Measurements from ENCODE around the gene WFDC6. TPM values are rescaled to one million over a fixed set of nuclear protein-coding genes. Genes with fewer than 3 reads are reported as not detected.

The WFDC6 gene
- total and polyA plus RNA-seq, 4 donors: not detected

- Histone ChIP-seq H3K27ac (ENCODE audit: low read depth, low read length) (no peak overlapping the region), H3K4me3 (ENCODE audit: low read depth, low read length) (no peak overlapping the region), H3K9me3 (ENCODE audit: control insufficient read depth, insufficient read depth, low read length) (no peaks in the 10 kb centered on the region), H3K36me3 (ENCODE audit: control insufficient read depth, insufficient read depth, low read length) (peaks cover 2% of the 10 kb centered on the region), H3K27me3 (ENCODE audit: control insufficient read depth, insufficient read depth, low read length) (no peaks in the 10 kb centered on the region), H3K4me1 (ENCODE audit: control insufficient read depth, insufficient read depth, low read length) (no peaks in the 10 kb centered on the region)
- 76% methylated on average over 2 of the region's 4 CpGs for WGBS (ENCODE audit: insufficient coverage)
- DNase-seq (ENCODE audit: low read depth in 4 of 6, low spot score in 6 of 6): no peak
Observed at GRCh38 chr20:45485388-45485787, 53.9 kb downstream of the WFDC6 start.

DNA sequence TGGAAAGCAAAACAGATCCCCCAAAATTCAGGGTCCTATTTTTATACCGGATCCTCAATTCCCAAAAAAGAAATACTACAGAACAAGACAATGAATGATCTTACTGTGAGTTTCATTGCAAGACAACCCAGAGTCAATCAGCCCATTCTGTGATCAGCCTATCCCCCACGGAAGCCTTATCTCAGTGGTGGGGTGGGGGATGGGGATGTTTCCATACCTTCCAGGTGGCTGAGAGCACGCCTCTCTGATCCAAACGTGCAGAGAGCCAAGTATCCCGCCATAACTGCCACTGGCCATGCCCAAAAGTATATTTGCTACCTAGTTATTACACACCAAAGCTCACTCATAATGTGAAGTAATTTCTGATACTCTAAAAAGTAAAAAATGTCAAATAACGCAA lies 54.6 kb downstream of the WFDC6 start:
- Histone ChIP-seq H3K27me3 (ENCODE audit: control insufficient read depth, insufficient read depth, low read length) (no peaks in the 10 kb centered on the region), H3K36me3 (ENCODE audit: control insufficient read depth, insufficient read depth, low read length) (peaks cover 6% of the 10 kb centered on the region), H3K9me3 (ENCODE audit: control insufficient read depth, insufficient read depth, low read length) (no peaks in the 10 kb centered on the region), H3K4me1 (ENCODE audit: control insufficient read depth, insufficient read depth, low read length) (no peaks in the 10 kb centered on the region), H3K27ac (ENCODE audit: low read depth, low read length) (no peak overlapping the region), H3K4me3 (ENCODE audit: low read depth, low read length) (no peak overlapping the region)
- 80% methylated on average over 1 of the region's 6 CpGs for WGBS (ENCODE audit: insufficient coverage)
- no peak for DNase-seq (ENCODE audit: low read depth in 4 of 6, low spot score in 6 of 6)

Small RNAs within 50 kb of the gene (small RNA-seq; reads per million reads assigned to genes)
- gene AL031663.1 (ENCODE audit: low replicate concordance): not detected
- not detected for gene HSPD1P21 (ENCODE audit: low replicate concordance)
- not detected for gene RNA5SP485 (ENCODE audit: low replicate concordance)

Other genes with a start within 250 kb of the WFDC6 start
- gene RBPJL, start 232.6 kb downstream of the WFDC6 start, total RNA-seq: under 1 TPM; 0.11 to 0.20 TPM
- under 1 TPM; 0.53 to 0.59 TPM for gene RBPJL, start 232.6 kb downstream of the WFDC6 start, polyA plus RNA-seq (ENCODE audit: insufficient read length in 2 of 2)
- 10 to 100 TPM; 13.0 to 21.2 TPM for gene MATN4, start 231.2 kb downstream of the WFDC6 start, total RNA-seq
- 1 to 10 TPM; 3.6 to 9.9 TPM for gene MATN4, start 231.2 kb downstream of the WFDC6 start, polyA plus RNA-seq (ENCODE audit: insufficient read length in 2 of 2)
- gene SDC4, start 191.1 kb downstream of the WFDC6 start, total RNA-seq: 10 to 100 TPM; 12.8 to 25.5 TPM
- 10 to 100 TPM in 1 of 2 donors, 1 to 10 TPM in 1; 5.6 to 10.6 TPM for gene SDC4, start 191.1 kb downstream of the WFDC6 start, polyA plus RNA-seq (ENCODE audit: insufficient read length in 2 of 2)
- 10 to 100 TPM; 19.1 to 25.1 TPM for gene SYS1, start 176.3 kb downstream of the WFDC6 start, total RNA-seq
- gene SYS1, start 176.3 kb downstream of the WFDC6 start, polyA plus RNA-seq (ENCODE audit: insufficient read length in 2 of 2): 10 to 100 TPM; 30.1 to 32.8 TPM
- under 1 TPM; 0.39 to 0.69 TPM for gene TP53TG5, start 161.2 kb downstream of the WFDC6 start, total RNA-seq
- 1 to 10 TPM; 1.7 to 3.9 TPM for gene TP53TG5, start 161.2 kb downstream of the WFDC6 start, polyA plus RNA-seq (ENCODE audit: insufficient read length in 2 of 2)
- gene DBNDD2, start 131.2 kb downstream of the WFDC6 start, total RNA-seq: 10 to 100 TPM; 22.7 to 31.5 TPM
- gene DBNDD2, start 131.2 kb downstream of the WFDC6 start, polyA plus RNA-seq (ENCODE audit: insufficient read length in 2 of 2): 10 to 100 TPM; 68.7 to 69.3 TPM
- 10 to 100 TPM; 22.1 to 87.6 TPM for gene PIGT, start 123.3 kb downstream of the WFDC6 start, total RNA-seq
- 10 to 100 TPM; 75.4 to 98.4 TPM for gene PIGT, start 123.3 kb downstream of the WFDC6 start, polyA plus RNA-seq (ENCODE audit: insufficient read length in 2 of 2)
- 1 to 10 TPM; 7.0 to 8.1 TPM for gene WFDC2, start 69.7 kb downstream of the WFDC6 start, total RNA-seq
- gene WFDC2, start 69.7 kb downstream of the WFDC6 start, polyA plus RNA-seq (ENCODE audit: insufficient read length in 2 of 2): 10 to 100 TPM; 64.9 to 70.0 TPM
- gene SPINT3, start 23.9 kb downstream of the WFDC6 start, total RNA-seq: not detected
- not detected for gene SPINT3, start 23.9 kb downstream of the WFDC6 start, polyA plus RNA-seq (ENCODE audit: insufficient read length in 2 of 2)
- under 1 TPM; 0.10 to 0.17 TPM for gene EPPIN, start 7.9 kb upstream of the WFDC6 start, total RNA-seq
- under 1 TPM; 0.36 to 0.41 TPM for gene EPPIN, start 7.9 kb upstream of the WFDC6 start, polyA plus RNA-seq (ENCODE audit: insufficient read length in 2 of 2)
- not detected for gene WFDC8, start 39.8 kb upstream of the WFDC6 start, total RNA-seq
- gene WFDC8, start 39.8 kb upstream of the WFDC6 start, polyA plus RNA-seq (ENCODE audit: insufficient read length in 2 of 2): under 1 TPM in 1 of 2 donors, not detected in 1; 0.30 TPM
- not detected for gene WFDC10A, start 90.3 kb upstream of the WFDC6 start, total RNA-seq
- not detected for gene WFDC10A, start 90.3 kb upstream of the WFDC6 start, polyA plus RNA-seq (ENCODE audit: insufficient read length in 2 of 2)
- gene WFDC9, start 91.8 kb upstream of the WFDC6 start, total RNA-seq: not detected
- gene WFDC9, start 91.8 kb upstream of the WFDC6 start, polyA plus RNA-seq (ENCODE audit: insufficient read length in 2 of 2): not detected
- gene WFDC11, start 130.8 kb upstream of the WFDC6 start, total RNA-seq: not detected
- gene WFDC11, start 130.8 kb upstream of the WFDC6 start, polyA plus RNA-seq (ENCODE audit: insufficient read length in 2 of 2): not detected
- gene WFDC13, start 162.6 kb upstream of the WFDC6 start, total RNA-seq: not detected
- not detected for gene WFDC13, start 162.6 kb upstream of the WFDC6 start, polyA plus RNA-seq (ENCODE audit: insufficient read length in 2 of 2)
- not detected for gene WFDC10B, start 165.5 kb upstream of the WFDC6 start, total RNA-seq
- gene WFDC10B, start 165.5 kb upstream of the WFDC6 start, polyA plus RNA-seq (ENCODE audit: insufficient read length in 2 of 2): not detected
- gene SPINT4, start 182.9 kb upstream of the WFDC6 start, total RNA-seq: not detected
- not detected for gene SPINT4, start 182.9 kb upstream of the WFDC6 start, polyA plus RNA-seq (ENCODE audit: insufficient read length in 2 of 2)

Data from spinal cord (tissue), 10 donors.